GM21360 (cell line): ENCODE data around the gene CREB3.

Experiments
- ATAC-seq: cut with Tn5 transposase; IDR thresholded peaks from one replicate; pipeline ENCODE4 v1.9.1; 2021; ENCODE audit warnings: mild to moderate bottlenecking, moderate library complexity; ENCODE audit not compliant: unreplicated experiment

CREB3 gene

GRCh38 chr9:35771943-35772342 is 39.5 kb downstream of the CREB3 start:
- no peak for ATAC-seq

GRCh38 chr9:35774907-35775635 is 42.6 kb downstream of the CREB3 start:
- no peak for ATAC-seq

- ATAC-seq: no peak
Observed at GRCh38 chr9:35776018-35776417, 43.6 kb downstream of the CREB3 start.

GRCh38 chr9:35778496-35778895 is 46.0 kb downstream of the CREB3 start:
- ATAC-seq: no peak

GRCh38 chr9:35781066-35781465 is 48.6 kb downstream of the CREB3 start:
- ATAC-seq: no peak

GRCh38 chr9:35783418-35783817 is 51.0 kb downstream of the CREB3 start:
- ATAC-seq: no peak
